NCI-H2196 (cell line): ENCODE results near the gene ABCA2.

ENCODE experiments used
- DNase-seq: peaks from one replicate; lab custom pipeline; 2025; ENCODE audit not compliant: unreplicated experiment; lab: John Stamatoyannopoulos, UW

The ABCA2 gene, protein sequence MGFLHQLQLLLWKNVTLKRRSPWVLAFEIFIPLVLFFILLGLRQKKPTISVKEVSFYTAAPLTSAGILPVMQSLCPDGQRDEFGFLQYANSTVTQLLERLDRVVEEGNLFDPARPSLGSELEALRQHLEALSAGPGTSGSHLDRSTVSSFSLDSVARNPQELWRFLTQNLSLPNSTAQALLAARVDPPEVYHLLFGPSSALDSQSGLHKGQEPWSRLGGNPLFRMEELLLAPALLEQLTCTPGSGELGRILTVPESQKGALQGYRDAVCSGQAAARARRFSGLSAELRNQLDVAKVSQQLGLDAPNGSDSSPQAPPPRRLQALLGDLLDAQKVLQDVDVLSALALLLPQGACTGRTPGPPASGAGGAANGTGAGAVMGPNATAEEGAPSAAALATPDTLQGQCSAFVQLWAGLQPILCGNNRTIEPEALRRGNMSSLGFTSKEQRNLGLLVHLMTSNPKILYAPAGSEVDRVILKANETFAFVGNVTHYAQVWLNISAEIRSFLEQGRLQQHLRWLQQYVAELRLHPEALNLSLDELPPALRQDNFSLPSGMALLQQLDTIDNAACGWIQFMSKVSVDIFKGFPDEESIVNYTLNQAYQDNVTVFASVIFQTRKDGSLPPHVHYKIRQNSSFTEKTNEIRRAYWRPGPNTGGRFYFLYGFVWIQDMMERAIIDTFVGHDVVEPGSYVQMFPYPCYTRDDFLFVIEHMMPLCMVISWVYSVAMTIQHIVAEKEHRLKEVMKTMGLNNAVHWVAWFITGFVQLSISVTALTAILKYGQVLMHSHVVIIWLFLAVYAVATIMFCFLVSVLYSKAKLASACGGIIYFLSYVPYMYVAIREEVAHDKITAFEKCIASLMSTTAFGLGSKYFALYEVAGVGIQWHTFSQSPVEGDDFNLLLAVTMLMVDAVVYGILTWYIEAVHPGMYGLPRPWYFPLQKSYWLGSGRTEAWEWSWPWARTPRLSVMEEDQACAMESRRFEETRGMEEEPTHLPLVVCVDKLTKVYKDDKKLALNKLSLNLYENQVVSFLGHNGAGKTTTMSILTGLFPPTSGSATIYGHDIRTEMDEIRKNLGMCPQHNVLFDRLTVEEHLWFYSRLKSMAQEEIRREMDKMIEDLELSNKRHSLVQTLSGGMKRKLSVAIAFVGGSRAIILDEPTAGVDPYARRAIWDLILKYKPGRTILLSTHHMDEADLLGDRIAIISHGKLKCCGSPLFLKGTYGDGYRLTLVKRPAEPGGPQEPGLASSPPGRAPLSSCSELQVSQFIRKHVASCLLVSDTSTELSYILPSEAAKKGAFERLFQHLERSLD (N-terminal part only)

GRCh38 chr9:137027369-137028262 lies at the start of gene ABCA2:
Gene ABCA2 (minus strand): TSS chr9:137028237. CDS start chr9:137028140, 97 bp downstream.
- no peak for DNase-seq

- DNase-seq: peak; percentile 45
Measured at GRCh38 chr9:137077010-137077747, 49.1 kb upstream of the ABCA2 start, which contains the start of gene UAP1L1. Gene UAP1L1 (plus strand): TSS chr9:137077517. CDS start chr9:137077533, 16 bp downstream.

GRCh38 chr9:137076636-137077009 lies 48.6 kb upstream of the ABCA2 start:
- DNase-seq: no peak

DNA sequence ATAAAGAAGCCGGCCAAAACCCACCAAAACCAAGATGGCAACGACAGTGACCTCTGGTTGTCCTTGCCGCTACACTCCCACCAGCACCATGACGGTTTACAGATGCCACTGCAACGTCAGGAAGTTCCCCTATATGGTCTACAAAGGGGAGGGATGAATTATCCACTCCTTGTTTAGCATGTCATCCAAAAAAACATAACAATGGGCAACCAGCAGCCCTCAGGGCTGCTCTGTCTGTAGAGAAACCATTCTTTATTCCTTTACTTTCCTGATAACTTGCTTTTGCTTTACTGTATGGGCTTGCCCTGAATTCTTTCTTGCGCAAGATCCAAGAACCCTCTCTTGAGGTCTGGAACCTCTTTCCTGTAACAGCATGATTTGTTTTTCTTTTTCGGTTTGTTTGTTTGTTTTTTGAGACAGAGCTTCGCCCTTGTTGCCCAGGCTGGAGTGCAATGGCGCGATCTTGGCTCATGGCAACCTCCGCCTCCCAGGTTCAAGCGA lies 47.3 kb upstream of the ABCA2 start:
- no peak for DNase-seq

DNA sequence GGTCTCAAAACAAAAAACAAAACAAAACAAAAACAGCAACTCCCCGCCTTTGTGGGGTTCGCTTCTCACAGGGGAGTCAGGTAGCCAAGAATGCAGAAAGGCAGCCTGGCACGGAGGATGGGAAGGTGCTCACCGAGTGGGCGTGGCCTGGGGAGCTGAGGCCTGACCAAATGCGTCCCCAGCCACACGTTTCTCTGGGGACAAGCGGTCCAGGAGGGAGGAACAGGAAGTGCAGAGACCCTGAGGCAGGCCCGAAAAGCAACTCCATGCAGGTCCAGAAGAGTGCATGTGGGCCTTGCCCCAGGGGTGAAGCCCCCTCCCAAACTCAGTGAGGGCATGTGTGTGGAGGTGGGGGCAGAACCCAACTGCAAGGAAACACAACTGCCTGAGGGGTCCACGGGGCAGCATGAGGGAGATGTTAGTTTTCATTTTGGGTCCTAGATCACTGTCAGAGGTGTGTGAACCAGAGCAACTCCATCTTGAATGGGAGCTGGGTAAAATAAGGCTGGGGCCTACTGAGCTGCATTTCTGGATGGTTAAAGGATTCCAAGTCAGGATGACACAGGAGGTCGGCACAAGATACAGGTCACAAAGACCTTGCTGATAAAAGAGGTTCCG lies 46.7 kb upstream of the ABCA2 start:
- DNase-seq: no peak

GRCh38 chr9:137073992-137074399 lies 46.0 kb upstream of the ABCA2 start:
- no peak for DNase-seq

DNA sequence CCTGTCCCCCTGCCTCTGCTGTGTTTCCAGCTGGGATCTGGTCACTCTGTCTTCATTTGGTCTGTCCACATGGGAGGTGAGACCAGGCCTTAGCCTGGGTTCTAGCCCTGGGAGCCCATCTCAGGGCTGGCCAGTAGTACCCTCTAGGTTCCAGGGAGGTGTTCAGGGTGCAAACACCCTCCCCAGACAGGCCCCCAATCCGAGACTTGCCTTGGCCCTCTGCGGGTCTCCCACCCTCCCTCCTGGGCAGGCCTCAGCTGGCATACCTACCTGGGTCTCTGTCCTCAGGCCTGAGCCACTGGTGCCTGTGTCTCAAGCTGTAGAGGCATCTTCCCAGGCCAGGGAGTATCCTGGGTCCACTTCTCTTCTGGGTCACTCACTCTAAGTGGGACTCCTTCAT lies 43.2 kb upstream of the ABCA2 start:
- DNase-seq: no peak

DNA sequence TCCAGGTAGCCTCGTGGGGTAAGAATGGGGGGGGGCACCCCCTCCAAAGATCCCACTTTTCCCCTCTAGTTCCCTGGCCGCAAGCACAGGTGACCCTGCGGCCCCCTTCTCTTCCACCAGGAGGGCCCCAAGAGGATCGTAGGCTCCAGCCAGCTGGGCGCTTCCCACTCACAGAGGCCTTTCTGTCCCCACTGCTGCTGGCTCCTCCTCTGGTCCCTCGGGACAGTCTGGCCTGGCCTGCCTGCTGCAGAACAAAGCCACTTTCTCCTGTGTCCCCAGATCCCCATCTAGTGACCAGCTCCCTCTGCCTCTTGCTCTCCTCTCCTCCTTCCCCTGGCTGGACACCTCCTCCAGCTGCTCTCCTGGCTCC lies 42.9 kb upstream of the ABCA2 start:
- no peak for DNase-seq

DNA sequence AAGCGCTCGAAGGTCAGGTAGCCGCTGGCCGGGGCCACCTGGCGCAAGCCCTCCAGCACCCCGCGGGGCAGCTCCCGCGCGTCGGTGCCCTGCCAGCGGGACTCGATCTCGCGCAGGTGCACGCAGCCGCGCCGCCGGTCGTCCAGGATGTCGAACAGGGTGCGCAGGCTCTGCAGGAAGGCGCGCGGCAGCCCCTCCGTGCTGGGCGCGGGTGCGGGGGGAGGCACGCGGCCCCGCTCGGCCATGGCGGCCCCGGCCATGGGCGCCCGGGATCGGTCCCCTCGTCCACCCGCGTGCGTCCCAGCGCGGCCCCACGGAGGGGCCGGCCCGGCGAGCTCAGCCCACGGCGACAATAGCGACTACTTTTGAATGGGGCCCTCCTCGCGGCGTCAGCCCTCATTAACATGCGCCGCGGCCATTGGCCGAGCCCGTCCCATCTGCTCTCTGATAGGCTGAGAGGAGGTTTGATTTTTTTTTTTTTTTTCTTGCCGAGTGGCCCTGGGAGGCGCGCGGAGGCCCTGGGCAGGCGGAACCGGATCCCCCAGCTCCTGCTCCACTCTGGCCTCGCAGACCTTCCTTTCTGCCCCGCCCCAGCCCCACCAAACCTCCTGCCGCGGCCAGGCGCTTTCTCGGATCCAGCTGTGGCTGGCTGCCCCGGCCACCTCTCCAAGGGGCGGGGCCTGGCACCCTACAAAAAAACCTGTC lies 42.3 kb upstream of the ABCA2 start, which contains the start of gene SAPCD2:
Gene SAPCD2, minus strand, starts transcription at position 357 of the 705 bp plus-strand sequence. Its CDS starts 97 bp downstream, at position 260.
- DNase-seq: peak; percentile 91

DNA sequence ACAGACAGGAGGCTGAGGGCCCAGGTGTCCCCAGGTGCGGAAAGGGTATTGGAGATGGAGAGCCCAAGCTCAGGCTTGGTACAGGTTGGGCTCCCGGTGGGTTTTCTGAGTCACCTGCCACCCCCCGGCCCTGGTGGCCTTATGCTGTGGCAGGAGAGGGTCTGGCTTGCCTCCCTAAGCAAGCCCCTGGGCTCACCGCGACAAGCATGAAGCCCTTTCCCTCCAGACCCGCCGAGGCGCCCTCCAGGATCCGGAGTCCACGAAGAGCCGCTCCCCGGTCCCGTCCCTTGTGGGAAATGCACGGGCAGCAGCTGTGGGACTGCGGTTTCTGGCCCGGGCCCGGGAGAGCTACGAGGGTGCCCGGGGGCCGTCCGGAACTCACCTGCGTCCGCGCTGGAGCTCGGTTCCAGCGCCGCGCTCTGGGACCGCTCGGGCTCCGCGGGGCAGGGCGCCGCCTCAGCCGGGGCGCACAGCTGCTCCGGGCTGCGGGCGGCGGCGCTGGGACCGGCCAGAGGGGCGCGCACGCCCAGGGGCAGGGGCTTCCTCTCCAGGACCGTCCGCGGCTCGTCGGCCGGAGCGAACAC lies 41.6 kb upstream of the ABCA2 start:
- DNase-seq: no peak

DNA sequence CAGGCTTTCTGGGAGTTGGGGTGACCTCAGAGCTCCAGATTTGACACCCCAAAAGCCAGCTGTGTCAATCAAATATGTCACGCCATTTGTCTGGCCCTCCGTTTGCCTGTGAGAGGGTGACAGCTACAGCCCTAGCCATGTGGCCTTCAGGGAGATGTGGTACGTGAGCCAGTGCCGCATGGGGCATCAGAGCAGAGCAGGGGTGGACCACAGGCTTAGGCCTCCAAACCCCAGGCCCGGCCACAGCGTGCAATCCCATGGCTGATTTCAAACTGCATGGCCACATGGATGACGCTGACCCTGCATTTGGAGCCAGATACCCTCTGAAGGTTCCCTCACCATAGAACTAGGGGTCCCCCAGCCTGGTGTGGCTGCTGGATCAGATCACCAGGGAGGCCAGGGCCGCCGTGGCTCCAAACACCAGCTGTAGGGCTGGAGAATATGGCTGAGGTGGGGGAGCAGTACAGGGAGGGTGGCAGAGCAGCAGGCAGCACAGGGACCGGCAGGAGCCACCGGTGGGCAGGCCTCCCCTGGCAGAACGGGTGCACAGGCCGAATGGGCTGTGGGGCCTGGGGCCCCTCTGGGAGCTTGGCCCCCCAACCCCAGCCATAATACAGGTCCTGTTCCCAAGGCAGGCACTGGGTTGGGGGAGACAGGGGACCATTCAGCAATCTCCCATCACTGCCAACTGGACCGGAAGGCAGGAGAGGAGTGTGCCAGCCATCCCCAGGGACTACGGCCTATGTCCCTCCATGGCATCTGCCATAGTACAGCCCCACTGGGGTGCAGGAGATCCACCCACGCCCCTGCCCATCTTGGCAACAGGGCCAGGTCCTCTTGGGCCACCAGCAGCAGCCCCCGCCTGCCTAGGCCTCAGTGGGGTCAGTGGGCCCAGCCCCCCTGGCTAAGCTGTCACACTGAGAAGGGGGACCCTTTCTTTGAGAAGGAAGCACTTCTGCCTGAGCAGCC lies 40.8 kb upstream of the ABCA2 start:
- DNase-seq: no peak

- DNase-seq: peak; percentile 86
Measured at GRCh38 chr9:137067860-137068538, 40.0 kb upstream of the ABCA2 start.

DNA sequence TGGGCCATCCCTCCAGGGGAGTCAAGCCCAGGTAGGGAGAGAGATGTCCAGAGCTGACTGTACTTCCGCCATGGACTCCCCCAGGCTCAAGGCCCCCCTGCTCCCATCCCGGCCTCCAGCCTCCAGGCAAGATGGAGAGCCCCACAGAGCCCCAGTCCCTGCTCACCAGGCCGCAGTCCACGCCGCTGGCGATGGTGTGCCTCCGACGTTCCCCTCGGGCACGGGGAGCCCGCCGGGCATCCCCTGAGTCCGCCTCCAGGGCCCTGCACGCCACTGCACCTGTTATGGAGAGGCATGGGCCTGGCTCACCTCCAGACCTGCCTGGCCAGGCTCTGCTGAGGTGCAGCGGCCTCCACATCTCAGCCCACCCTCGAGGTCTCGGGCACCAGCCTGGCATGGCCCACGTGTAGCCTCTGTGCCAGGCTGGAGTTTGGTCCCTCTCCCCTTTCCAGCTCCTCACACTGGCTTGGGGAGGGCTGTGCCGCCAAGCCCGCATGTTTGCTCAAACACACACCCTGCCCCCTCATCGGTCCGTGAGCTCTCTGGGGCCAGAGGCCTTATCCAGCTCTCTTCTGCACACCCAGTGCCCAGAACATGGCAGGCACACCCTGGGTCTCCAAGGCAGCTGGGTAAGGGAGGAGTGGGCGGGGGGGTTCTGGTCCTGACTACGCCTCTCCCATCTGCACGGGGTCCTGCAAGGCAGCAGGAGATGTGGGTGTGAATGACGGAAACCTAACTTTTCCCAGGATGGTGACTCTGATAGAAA lies 38.2 kb upstream of the ABCA2 start:
- no peak for DNase-seq

- no peak for DNase-seq
Measured at GRCh38 chr9:137065336-137065967, 37.4 kb upstream of the ABCA2 start.

- DNase-seq: no peak
Measured at GRCh38 chr9:137064880-137065164, 36.8 kb upstream of the ABCA2 start.
